SK-N-SH (cell line): ENCODE measurements around the gene MCF2L. TPM values are rescaled to one million over a fixed set of nuclear protein-coding genes. Genes with fewer than 3 reads are reported as not detected.

Source experiments
- CTCF ChIA-PET: fragments of 300-600, 350-600 bp; formaldehyde crosslinking; extraction: SDS; loops from one replicate; lab custom pipeline; 2021; lab: Yijun Ruan, JAX
- POLR2A ChIA-PET: fragments of 350-600 bp; sonication (Branson Sonifier 250); formaldehyde crosslinking; extraction: SDS; loops from one replicate; lab custom pipeline; 2020; ENCODE audit warnings: antibody characterized with exemption, inconsistent platforms; lab: Yijun Ruan, JAX
- DNase-seq: peaks from one replicate; pipeline ENCODE4 v3.0.0; 2012
- H2AFZ ChIP-seq: fragments of 200-600 bp; sonication (generic); 2 replicates; pipeline ENCODE4 v1.8.1; 2016; ENCODE audit warnings: antibody characterized with exemption, mild to moderate bottlenecking, low read depth
- H3F3A ChIP-seq: fragments of 200-600 bp; sonication (generic); replicated peaks from 2 replicates; pipeline ENCODE3; 2016; ENCODE audit warnings: antibody characterized with exemption, mild to moderate bottlenecking; ENCODE audit not compliant: insufficient read depth
- H3K27ac ChIP-seq, 2 experiments: fragments of 200-500 bp in 1 of 2; fragments of 200-600 bp in 1 of 2; sonication (Bioruptor generic) in 1 of 2; sonication (generic), shearing (Covaris generic) in 1 of 2; 2 replicates each; pipeline versions ENCODE4 v1.5.1 to v1.6.1; 2014 to 2016; ENCODE audit warnings: low read depth in 2 of 2, inconsistent platforms in 1 of 2, low read length in 1 of 2, mild to moderate bottlenecking in 1 of 2, mixed read lengths in 1 of 2
- H3K27me3 ChIP-seq: fragments of 200-600 bp; sonication (generic), shearing (Covaris generic); 2 replicates; pipeline ENCODE4 v1.6.1; 2016; ENCODE audit warnings: mixed run types; ENCODE audit not compliant: insufficient read depth
- H3K36me3 ChIP-seq, 2 experiments: fragments of 200-500 bp in 1 of 2; fragments of 200-600 bp in 1 of 2; sonication (Bioruptor generic) in 1 of 2; sonication (generic) in 1 of 2; replicated peaks in 1 of 2; 2 replicates each; pipeline versions ENCODE3 to v1.5.1; 2014 to 2016; ENCODE audit warnings: low read length in 1 of 2, mild to moderate bottlenecking in 1 of 2; ENCODE audit not compliant: insufficient read depth in 2 of 2, control insufficient read depth in 1 of 2
- H3K4me1 ChIP-seq, 2 experiments: fragments of 200-500 bp in 1 of 2; fragments of 200-600 bp in 1 of 2; sonication (Bioruptor generic) in 1 of 2; sonication (generic), shearing (Covaris generic) in 1 of 2; 2 replicates each; pipeline versions ENCODE4 v1.5.1 to v1.6.1; 2014 to 2016; ENCODE audit warnings: low read depth in 1 of 2, low read length in 1 of 2, mixed run types in 1 of 2; ENCODE audit not compliant: insufficient read depth in 2 of 2, control insufficient read depth in 1 of 2
- H3K4me2 ChIP-seq: fragments of 200-600 bp; sonication (generic), shearing (Covaris generic); 2 replicates; pipeline ENCODE4 v1.6.1; 2017; ENCODE audit warnings: mixed run types
- H3K4me3 ChIP-seq, 2 experiments: fragments of 200-500 bp in 1 of 2; fragments of 200-600 bp in 1 of 2; sonication (Bioruptor generic) in 1 of 2; sonication (generic), shearing (Covaris generic) in 1 of 2; 2 replicates each; pipeline versions ENCODE4 v1.5.1 to v1.8.1; 2014 to 2016; ENCODE audit warnings: low read depth in 2 of 2, inconsistent platforms in 1 of 2, low read length in 1 of 2, mild to moderate bottlenecking in 1 of 2, mixed read lengths in 1 of 2, moderate library complexity in 1 of 2
- H3K79me2 ChIP-seq: fragments of 200-600 bp; sonication (generic); 2 replicates; pipeline ENCODE4 v1.8.1; 2017; ENCODE audit warnings: mild to moderate bottlenecking; ENCODE audit not compliant: insufficient read depth
- H3K9ac ChIP-seq: fragments of 200-600 bp; sonication (generic); 2 replicates; pipeline ENCODE4 v1.6.1; 2017; ENCODE audit warnings: mixed run types
- H3K9me2 ChIP-seq: fragments of 200-600 bp; sonication (generic); 2 replicates; pipeline ENCODE4 v1.6.1; 2017; ENCODE audit warnings: mixed run types
- H3K9me3 ChIP-seq: fragments of 200-600 bp; sonication (generic); 2 replicates; pipeline ENCODE4 v1.6.1; 2017; ENCODE audit warnings: mixed run types, mild to moderate bottlenecking, moderate library complexity
- H4K20me1 ChIP-seq: fragments of 200-600 bp; sonication (generic); 2 replicates; pipeline ENCODE4 v1.6.1; 2017; ENCODE audit warnings: mild to moderate bottlenecking, mixed run types; ENCODE audit not compliant: insufficient read depth
- FOSL2 ChIP-seq: IDR thresholded peaks from 2 replicates; pipeline ENCODE4 v1.4.0; 2012; ENCODE audit warnings: low read depth, mild to moderate bottlenecking, moderate library complexity, borderline replicate concordance
- FOXM1 ChIP-seq: IDR thresholded peaks from 2 replicates; pipeline ENCODE4 v1.4.0; 2012; ENCODE audit warnings: low read depth, mild to moderate bottlenecking
- GABPA ChIP-seq: IDR thresholded peaks from 2 replicates; pipeline ENCODE4 v1.4.0; 2012; ENCODE audit warnings: low read depth, mild to moderate bottlenecking
- GATA2 ChIP-seq: sonication (generic); formaldehyde crosslinking; IDR thresholded peaks from 2 replicates; pipeline ENCODE4 v1.5.0; 2020; ENCODE audit warnings: mild to moderate bottlenecking, missing genetic modification reagents
- JUND ChIP-seq: IDR thresholded peaks from 2 replicates; pipeline ENCODE4 v1.4.0; 2012
- MXI1 ChIP-seq: IDR thresholded peaks from 2 replicates; pipeline ENCODE4 v1.6.1; 2012; ENCODE audit warnings: mild to moderate bottlenecking, low read depth, low read length, improper control_type of control experiment
- NFIC ChIP-seq: IDR thresholded peaks from 2 replicates; pipeline ENCODE4 v1.4.0; 2012; ENCODE audit warnings: borderline replicate concordance
- RAD21 ChIP-seq: IDR thresholded peaks from 2 replicates; pipeline ENCODE4 v1.6.1; 2012; ENCODE audit warnings: mild to moderate bottlenecking, low read length
- RFX5 ChIP-seq: IDR thresholded peaks from 2 replicates; pipeline ENCODE4 v1.6.1; 2012; ENCODE audit warnings: mild to moderate bottlenecking, improper control_type of control experiment, low read length
- RXRA ChIP-seq: IDR thresholded peaks from 2 replicates; pipeline ENCODE4 v1.4.0; 2012; ENCODE audit warnings: low read depth, mild to moderate bottlenecking, borderline replicate concordance
- SMC3 ChIP-seq: IDR thresholded peaks from 2 replicates; pipeline ENCODE4 v1.6.1; 2012; ENCODE audit warnings: low read depth, low read length, improper control_type of control experiment
- TCF12 ChIP-seq: IDR thresholded peaks from 2 replicates; pipeline ENCODE4 v1.4.0; 2012
- TEAD4 ChIP-seq: IDR thresholded peaks from 2 replicates; pipeline ENCODE4 v1.4.0; 2012; ENCODE audit warnings: mild to moderate bottlenecking, borderline replicate concordance; ENCODE audit not compliant: insufficient read depth
- YY1 ChIP-seq: IDR thresholded peaks from 2 replicates; pipeline ENCODE4 v1.4.0; 2012; ENCODE audit warnings: low read depth, mild to moderate bottlenecking
- WGBS: methylation state at CpG from one replicate; pipeline ENCODE4 v1.1.6; 2017; ENCODE audit warnings: low lambda C conversion rate; 5-methylcytosine and 5-hydroxymethylcytosine counted together
- polyA plus RNA-seq, 3 experiments: library from polyadenylated mRNA; depleted of rRNA; stranded (reverse); fragments of >200 nt; gene quantifications; 2 replicates each; pipeline ENCODE4 v1.2.3, GENCODE V29; 2012
- TF ChIP-seq, protein P1 (sequence below): fragments of 200-600 bp; sonication (generic); IDR thresholded peaks from 2 replicates; pipeline ENCODE4 v1.6.1; 2017; ENCODE audit warnings: antibody characterized with exemption, mild to moderate bottlenecking, moderate library complexity
- TF ChIP-seq, protein P2 (sequence below): fragments of 150-350 bp; IDR thresholded peaks from 2 replicates; pipeline ENCODE4 v1.6.1; 2017; ENCODE audit warnings: antibody characterized with exemption, low read length, low read depth, borderline replicate concordance
- TF ChIP-seq, protein P3 (sequence below): IDR thresholded peaks from 2 replicates; pipeline ENCODE4 v1.4.0; 2012; ENCODE audit warnings: low read depth, borderline replicate concordance
- TF ChIP-seq, protein P4 (sequence below): fragments of 150-350 bp; IDR thresholded peaks from 2 replicates; pipeline ENCODE4 v1.6.1; 2016; ENCODE audit warnings: mild to moderate bottlenecking, low read depth, low read length
- TF ChIP-seq, protein P5 (sequence below): IDR thresholded peaks from 2 replicates; pipeline ENCODE4 v1.4.0; 2012; ENCODE audit warnings: low read depth, borderline replicate concordance
- TF ChIP-seq, protein P6 (sequence below): IDR thresholded peaks from 2 replicates; pipeline ENCODE4 v1.4.0; 2012; ENCODE audit warnings: low read depth

MCF2L gene
- polyA plus RNA-seq, 1 of the 3 experiments (the other 2 are of a cell fraction): 0.56 TPM

DNA sequence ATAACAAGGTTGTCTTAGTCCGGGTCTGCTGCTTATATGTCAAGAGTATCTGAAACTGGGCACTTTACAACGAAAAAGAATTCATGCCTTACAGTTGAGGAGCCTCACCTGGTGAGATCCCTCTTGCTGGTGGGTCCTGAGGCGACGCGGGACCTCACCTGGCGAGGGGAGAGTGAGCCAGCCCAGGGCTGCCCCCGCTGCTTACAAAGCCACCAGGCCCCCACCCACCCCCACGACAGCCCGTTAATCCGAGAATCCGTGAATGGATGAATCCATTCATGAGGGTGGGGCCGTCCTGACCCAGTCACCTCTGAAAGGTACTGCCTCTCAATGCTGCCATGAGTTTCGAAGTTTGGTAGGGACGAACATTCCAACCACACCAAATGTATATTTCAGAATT lies 82.6 kb downstream of the MCF2L start (continued):
- TF ChIP-seq, protein P1, sequence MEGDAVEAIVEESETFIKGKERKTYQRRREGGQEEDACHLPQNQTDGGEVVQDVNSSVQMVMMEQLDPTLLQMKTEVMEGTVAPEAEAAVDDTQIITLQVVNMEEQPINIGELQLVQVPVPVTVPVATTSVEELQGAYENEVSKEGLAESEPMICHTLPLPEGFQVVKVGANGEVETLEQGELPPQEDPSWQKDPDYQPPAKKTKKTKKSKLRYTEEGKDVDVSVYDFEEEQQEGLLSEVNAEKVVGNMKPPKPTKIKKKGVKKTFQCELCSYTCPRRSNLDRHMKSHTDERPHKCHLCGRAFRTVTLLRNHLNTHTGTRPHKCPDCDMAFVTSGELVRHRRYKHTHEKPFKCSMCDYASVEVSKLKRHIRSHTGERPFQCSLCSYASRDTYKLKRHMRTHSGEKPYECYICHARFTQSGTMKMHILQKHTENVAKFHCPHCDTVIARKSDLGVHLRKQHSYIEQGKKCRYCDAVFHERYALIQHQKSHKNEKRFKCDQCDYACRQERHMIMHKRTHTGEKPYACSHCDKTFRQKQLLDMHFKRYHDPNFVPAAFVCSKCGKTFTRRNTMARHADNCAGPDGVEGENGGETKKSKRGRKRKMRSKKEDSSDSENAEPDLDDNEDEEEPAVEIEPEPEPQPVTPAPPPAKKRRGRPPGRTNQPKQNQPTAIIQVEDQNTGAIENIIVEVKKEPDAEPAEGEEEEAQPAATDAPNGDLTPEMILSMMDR: no peak
- TF ChIP-seq, protein P2, sequence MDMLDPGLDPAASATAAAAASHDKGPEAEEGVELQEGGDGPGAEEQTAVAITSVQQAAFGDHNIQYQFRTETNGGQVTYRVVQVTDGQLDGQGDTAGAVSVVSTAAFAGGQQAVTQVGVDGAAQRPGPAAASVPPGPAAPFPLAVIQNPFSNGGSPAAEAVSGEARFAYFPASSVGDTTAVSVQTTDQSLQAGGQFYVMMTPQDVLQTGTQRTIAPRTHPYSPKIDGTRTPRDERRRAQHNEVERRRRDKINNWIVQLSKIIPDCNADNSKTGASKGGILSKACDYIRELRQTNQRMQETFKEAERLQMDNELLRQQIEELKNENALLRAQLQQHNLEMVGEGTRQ: no peak
- TF ChIP-seq, protein P3, sequence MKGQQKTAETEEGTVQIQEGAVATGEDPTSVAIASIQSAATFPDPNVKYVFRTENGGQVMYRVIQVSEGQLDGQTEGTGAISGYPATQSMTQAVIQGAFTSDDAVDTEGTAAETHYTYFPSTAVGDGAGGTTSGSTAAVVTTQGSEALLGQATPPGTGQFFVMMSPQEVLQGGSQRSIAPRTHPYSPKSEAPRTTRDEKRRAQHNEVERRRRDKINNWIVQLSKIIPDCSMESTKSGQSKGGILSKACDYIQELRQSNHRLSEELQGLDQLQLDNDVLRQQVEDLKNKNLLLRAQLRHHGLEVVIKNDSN: no peak
- TF ChIP-seq TEAD4: no peak
- no peak for TF ChIP-seq SMC3
- TF ChIP-seq RAD21: no peak
- TF ChIP-seq GABPA: no peak

DNA sequence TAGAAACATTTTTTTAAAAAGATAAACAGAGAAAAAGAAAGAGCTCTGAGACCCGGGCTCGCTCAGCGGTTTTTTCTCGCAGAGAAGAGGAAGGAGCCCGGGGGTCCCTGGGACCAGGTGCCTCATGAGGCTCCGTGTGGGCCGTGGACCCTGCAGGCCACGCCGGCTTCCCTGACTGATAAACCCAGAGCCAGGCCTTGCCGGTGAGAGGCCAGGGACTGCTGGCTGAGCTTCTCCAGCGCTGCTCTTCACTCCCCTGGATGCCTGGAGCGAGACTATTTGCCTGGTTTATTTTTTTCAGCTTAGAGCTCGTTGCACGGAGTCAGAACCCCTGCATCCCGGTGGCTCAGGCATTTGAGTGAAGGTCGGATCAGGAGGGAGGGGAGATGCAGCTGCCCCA lies 83.2 kb downstream of the MCF2L start:
- H4K20me1 ChIP-seq: no peaks in the 10 kb centered on the region
- H3K36me3 ChIP-seq: no peaks in the 10 kb centered on the region
- H3K79me2 ChIP-seq: no peaks in the 10 kb centered on the region
- H3K4me1 ChIP-seq: no peaks in the 10 kb centered on the region
- no peak for TF ChIP-seq RFX5
- no peak for TF ChIP-seq JUND
- no peak for TF ChIP-seq NFIC
- TF ChIP-seq MXI1: no peak
- no peak for TF ChIP-seq GATA2
- TF ChIP-seq, protein P4, sequence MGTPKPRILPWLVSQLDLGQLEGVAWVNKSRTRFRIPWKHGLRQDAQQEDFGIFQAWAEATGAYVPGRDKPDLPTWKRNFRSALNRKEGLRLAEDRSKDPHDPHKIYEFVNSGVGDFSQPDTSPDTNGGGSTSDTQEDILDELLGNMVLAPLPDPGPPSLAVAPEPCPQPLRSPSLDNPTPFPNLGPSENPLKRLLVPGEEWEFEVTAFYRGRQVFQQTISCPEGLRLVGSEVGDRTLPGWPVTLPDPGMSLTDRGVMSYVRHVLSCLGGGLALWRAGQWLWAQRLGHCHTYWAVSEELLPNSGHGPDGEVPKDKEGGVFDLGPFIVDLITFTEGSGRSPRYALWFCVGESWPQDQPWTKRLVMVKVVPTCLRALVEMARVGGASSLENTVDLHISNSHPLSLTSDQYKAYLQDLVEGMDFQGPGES: no peak
- TF ChIP-seq YY1: no peak
- TF ChIP-seq, protein P5, sequence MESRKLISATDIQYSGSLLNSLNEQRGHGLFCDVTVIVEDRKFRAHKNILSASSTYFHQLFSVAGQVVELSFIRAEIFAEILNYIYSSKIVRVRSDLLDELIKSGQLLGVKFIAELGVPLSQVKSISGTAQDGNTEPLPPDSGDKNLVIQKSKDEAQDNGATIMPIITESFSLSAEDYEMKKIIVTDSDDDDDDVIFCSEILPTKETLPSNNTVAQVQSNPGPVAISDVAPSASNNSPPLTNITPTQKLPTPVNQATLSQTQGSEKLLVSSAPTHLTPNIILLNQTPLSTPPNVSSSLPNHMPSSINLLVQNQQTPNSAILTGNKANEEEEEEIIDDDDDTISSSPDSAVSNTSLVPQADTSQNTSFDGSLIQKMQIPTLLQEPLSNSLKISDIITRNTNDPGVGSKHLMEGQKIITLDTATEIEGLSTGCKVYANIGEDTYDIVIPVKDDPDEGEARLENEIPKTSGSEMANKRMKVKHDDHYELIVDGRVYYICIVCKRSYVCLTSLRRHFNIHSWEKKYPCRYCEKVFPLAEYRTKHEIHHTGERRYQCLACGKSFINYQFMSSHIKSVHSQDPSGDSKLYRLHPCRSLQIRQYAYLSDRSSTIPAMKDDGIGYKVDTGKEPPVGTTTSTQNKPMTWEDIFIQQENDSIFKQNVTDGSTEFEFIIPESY: no peak
- no peak for TF ChIP-seq FOXM1
- TF ChIP-seq SMC3: no peak
- no peak for TF ChIP-seq RXRA
- TF ChIP-seq, protein P6, sequence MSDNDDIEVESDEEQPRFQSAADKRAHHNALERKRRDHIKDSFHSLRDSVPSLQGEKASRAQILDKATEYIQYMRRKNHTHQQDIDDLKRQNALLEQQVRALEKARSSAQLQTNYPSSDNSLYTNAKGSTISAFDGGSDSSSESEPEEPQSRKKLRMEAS: no peak
- TF ChIP-seq TCF12: no peak
- no peak for TF ChIP-seq FOSL2
- H2AFZ ChIP-seq: no peak overlapping the region
- ChIA-PET POLR2A (no interaction called here), CTCF (interaction anchor here (0.8 kb wide), 1 partner anchor 23 kb away, joined by 3 read pairs; no protein-coding TSS in a partner anchor)
- H3K27me3 ChIP-seq: no peaks in the 10 kb centered on the region; the same call in 1 of the 2 replicates
- no peak overlapping the region for H3K9ac ChIP-seq
- H3K4me3 ChIP-seq: no peak overlapping the region
- H3K27ac ChIP-seq: no peak overlapping the region
- WGBS: 72% methylated on average over 16 of the region's 16 CpGs
- DNase-seq: no peak
- no peaks in the 10 kb centered on the region for H3K9me3 ChIP-seq
- H3K4me2 ChIP-seq: no peak overlapping the region
- H3F3A ChIP-seq: no peaks in the 10 kb centered on the region
- no peaks in the 10 kb centered on the region for H3K9me2 ChIP-seq
